ENCODE results near the gene RAP1GDS1.
"Not testable (repeated sequence)": the region's sequence is repeated elsewhere in the genome, so short reads cannot be mapped to it uniquely, and the experiment has no call there.

Gene RAP1GDS1

GRCh38 chr4:98358630-98359248 lies 97.6 kb downstream of the RAP1GDS1 start:
- no peak for DNase-seq

- DNase-seq, result no peak
Measured at GRCh38 chr4:98359646-98360045, 98.5 kb downstream of the RAP1GDS1 start.

- no peak for DNase-seq
Measured at GRCh38 chr4:98363431-98363830, 102.2 kb downstream of the RAP1GDS1 start.

GRCh38 chr4:98366275-98366674 lies 105.1 kb downstream of the RAP1GDS1 start:
- not testable (repeated sequence) for DNase-seq

GRCh38 chr4:98368000-98368399 lies 106.8 kb downstream of the RAP1GDS1 start:
- not testable (repeated sequence) for DNase-seq

- no peak for DNase-seq
Measured at GRCh38 chr4:98369322-98369721, 108.1 kb downstream of the RAP1GDS1 start.

- no peak for DNase-seq
Measured at GRCh38 chr4:98374643-98375042, 113.5 kb downstream of the RAP1GDS1 start.

- DNase-seq, result no peak
Measured at GRCh38 chr4:98377559-98377958, 116.4 kb downstream of the RAP1GDS1 start.

- no peak for DNase-seq
Measured at GRCh38 chr4:98381306-98381705, 120.1 kb downstream of the RAP1GDS1 start.

- DNase-seq, result no peak
Measured at GRCh38 chr4:98383431-98384106, 122.4 kb downstream of the RAP1GDS1 start.

GRCh38 chr4:98385831-98386230 lies 124.6 kb downstream of the RAP1GDS1 start:
- no peak for DNase-seq

- peak; percentile 50 for DNase-seq
Measured at GRCh38 chr4:98387345-98388026, 126.3 kb downstream of the RAP1GDS1 start.

GRCh38 chr4:98394134-98394533 lies 132.9 kb downstream of the RAP1GDS1 start:
- no peak for DNase-seq

- no peak for DNase-seq
Measured at GRCh38 chr4:98399915-98400314, 138.7 kb downstream of the RAP1GDS1 start.

GRCh38 chr4:98406819-98407218 lies 145.6 kb downstream of the RAP1GDS1 start:
- no peak for DNase-seq

GRCh38 chr4:98411731-98412130 lies 150.5 kb downstream of the RAP1GDS1 start:
- DNase-seq, result no peak

- no peak for DNase-seq
Measured at GRCh38 chr4:98416844-98417243, 155.7 kb downstream of the RAP1GDS1 start.

- DNase-seq, result not testable (repeated sequence)
Measured at GRCh38 chr4:98420151-98420550, 159.0 kb downstream of the RAP1GDS1 start.

- DNase-seq, result no peak
Measured at GRCh38 chr4:98421111-98421510, 159.9 kb downstream of the RAP1GDS1 start.

- no peak for DNase-seq
Measured at GRCh38 chr4:98423009-98423408, 161.8 kb downstream of the RAP1GDS1 start.

GRCh38 chr4:98430708-98431403 lies 169.7 kb downstream of the RAP1GDS1 start:
- DNase-seq, result no peak

- DNase-seq, result no peak
Measured at GRCh38 chr4:98433691-98434090, 172.5 kb downstream of the RAP1GDS1 start.

- DNase-seq, result no peak
Measured at GRCh38 chr4:98434816-98435215, 173.6 kb downstream of the RAP1GDS1 start.

- DNase-seq, result no peak
Measured at GRCh38 chr4:98444371-98444770, 183.2 kb downstream of the RAP1GDS1 start.
